H1 (cell line): ENCODE data around the gene CELF2. TPM values are rescaled to one million over a fixed set of nuclear protein-coding genes. Genes with fewer than 3 reads are reported as not detected.

Experiments
- BCL11A ChIP-seq, 2 experiments: IDR thresholded peaks; one replicate each; pipeline ENCODE4 v1.6.1; 2011; ENCODE audit warnings: low read depth in 2 of 2, low read length in 2 of 2, mild to moderate bottlenecking in 2 of 2
- CHD7 ChIP-seq: fragments of 300-600 bp; sonication (generic); IDR thresholded peaks from 2 replicates; pipeline ENCODE4 v1.7.1; 2012; ENCODE audit warnings: low read length, moderate library complexity, mild to moderate bottlenecking, inconsistent platforms; ENCODE audit not compliant: insufficient replicate concordance
- GTF2F1 ChIP-seq: IDR thresholded peaks from 2 replicates; pipeline ENCODE4 v1.6.1; 2012; ENCODE audit warnings: low read depth, low read length, improper control_type of control experiment, borderline replicate concordance
- MAX ChIP-seq: IDR thresholded peaks from 2 replicates; pipeline ENCODE4 v1.6.1; 2012; ENCODE audit warnings: inconsistent platforms
- RXRA ChIP-seq: IDR thresholded peaks from 2 replicates; pipeline ENCODE4 v1.6.1; 2011; ENCODE audit warnings: low read depth, mild to moderate bottlenecking, low read length, moderate library complexity; ENCODE audit not compliant: insufficient read depth
- SAP30 ChIP-seq: fragments of 300-600 bp; sonication (generic); IDR thresholded peaks from 2 replicates; pipeline ENCODE4 v1.7.1; 2012; ENCODE audit warnings: low read length, moderate library complexity, mild to moderate bottlenecking, inconsistent platforms; ENCODE audit not compliant: insufficient read depth, insufficient replicate concordance
- SIN3A ChIP-seq, 2 experiments: IDR thresholded peaks in 1 of 2; conservative IDR thresholded peaks in 1 of 2; 2 replicates each; pipeline ENCODE4 v1.6.1; 2011 to 2012; ENCODE audit warnings: low read length in 2 of 2, improper control_type of control experiment in 1 of 2, low read depth in 1 of 2, mild to moderate bottlenecking in 1 of 2
- SRF ChIP-seq: IDR thresholded peaks from 2 replicates; pipeline ENCODE4 v1.6.1; 2011; ENCODE audit warnings: mild to moderate bottlenecking, low read depth, low read length, moderate library complexity
- TAF1 ChIP-seq: IDR thresholded peaks from 2 replicates; pipeline ENCODE4 v1.6.1; 2011; ENCODE audit warnings: mild to moderate bottlenecking, low read depth, low read length
- ZNF274 ChIP-seq: IDR thresholded peaks from 2 replicates; pipeline ENCODE4 v1.7.0; 2012; ENCODE audit warnings: low read length, borderline replicate concordance; ENCODE audit errors: extremely low read depth
- polyA plus RNA-seq, 7 experiments: library from polyadenylated mRNA; depleted of rRNA in 3 of 7; stranded (reverse) in 5 of 7; unstranded in 2 of 7; fragments of >200 nt in 5 of 7; fragments of 200-250 nt in 2 of 7; gene quantifications; 1 replicate in 5 of 7; 2 replicates in 1 of 7; 4 replicates in 1 of 7; pipeline versions ENCODE4 v1.2.1 to v1.2.3, GENCODE V29; 2011 to 2013; ENCODE audit warnings: missing spikeins in 2 of 7, mixed read lengths in 2 of 7
- total RNA-seq: library from RNA; stranded (reverse); fragmentation: NEBNext Ultra II Directional; extraction: Animal tissue kit (Norgen Biotek cat#: 25700); gene quantifications from 2 replicates; pipeline ENCODE4 v1.2.1, GENCODE V29; 2021

CELF2 gene
- total and polyA plus RNA-seq, 2 of the 8 experiments (the other 6 are each of a cell fraction or from before 2014, with no cell fraction given): 18.3 to 22.7 TPM

DNA sequence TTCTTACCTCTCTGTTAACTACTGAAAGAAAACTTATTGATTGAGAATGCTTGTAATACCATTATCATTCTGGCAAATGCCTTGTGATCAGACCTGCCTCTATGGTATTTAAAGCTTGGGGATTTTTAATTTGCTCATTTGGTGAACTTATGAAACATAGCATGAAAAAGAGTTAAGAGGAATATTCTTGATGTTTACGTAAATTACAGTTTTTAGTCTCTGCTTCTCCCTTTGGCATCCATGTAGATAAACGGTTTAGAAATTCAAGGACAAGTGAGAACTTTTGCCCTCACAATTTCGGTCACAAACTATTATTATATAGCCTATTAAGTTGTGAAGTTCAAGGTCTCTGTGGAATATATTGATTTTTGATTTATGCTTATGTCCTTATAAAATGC is 11.2 kb upstream of the CELF2 start (continued):
- TF ChIP-seq CHD7 (no peak), BCL11A (IDR thresholded peaks at IDR 0.05; ENCODE audit: low read depth in 2 of 2, low read length in 2 of 2) (no peak), RXRA (no peak), ZNF274 (no peak), SAP30 (no peak), TAF1 (no peak), SRF (no peak), SIN3A (conservative IDR thresholded peaks at IDR 0.05 in 1 of 2, IDR thresholded peaks at IDR 0.05 in 1 of 2; ENCODE audit: low read depth in 1 of 2, low read length in 2 of 2) (no peak), MAX (no peak), GTF2F1 (no peak)
